HepG2 (cell line): ENCODE data around the gene ADGRG1. TPM values are rescaled to one million over a fixed set of nuclear protein-coding genes. Genes with fewer than 3 reads are reported as not detected.

Experiments
- CBX1 ChIP-seq: IDR thresholded peaks from one replicate; pipeline ENCODE4 v1.6.1; 2016; ENCODE audit warnings: antibody characterized with exemption, low read depth
- CCDC6 ChIP-seq: sonication (generic); formaldehyde crosslinking; IDR thresholded peaks from 2 replicates; pipeline ENCODE4 v1.8.1; 2022; ENCODE audit warnings: mild to moderate bottlenecking, missing genetic modification reagents, moderate library complexity
- CHD2 ChIP-seq: IDR thresholded peaks from 2 replicates; pipeline ENCODE4 v1.6.1; 2011; ENCODE audit warnings: low read depth, low read length, improper control_type of control experiment
- DNMT3B ChIP-seq: conservative IDR thresholded peaks from 2 replicates; pipeline ENCODE4 v1.6.1; 2016; ENCODE audit warnings: missing biosample characterization, control low read depth
- HES4 ChIP-seq: sonication (generic); formaldehyde crosslinking; IDR thresholded peaks from 2 replicates; pipeline ENCODE4 v1.9.0; 2021; ENCODE audit warnings: mild to moderate bottlenecking, missing genetic modification reagents, borderline replicate concordance
- KAT7 ChIP-seq: IDR thresholded peaks from 2 replicates; pipeline ENCODE4 v1.6.1; 2018; ENCODE audit warnings: borderline replicate concordance, missing compliant biosample characterization
- NFRKB ChIP-seq: fragments of 450-650 bp; IDR thresholded peaks from 2 replicates; pipeline ENCODE4 v1.6.1; 2017
- POLR2G ChIP-seq: fragments of 200-400 bp; formaldehyde crosslinking; IDR thresholded peaks from 2 replicates; pipeline ENCODE4 v1.6.1; 2018; ENCODE audit warnings: mild to moderate bottlenecking, low read depth, low read length, moderate library complexity
- RELA ChIP-seq: sonication (generic); formaldehyde crosslinking; IDR thresholded peaks from 2 replicates; pipeline ENCODE4 v1.4.0; 2020; ENCODE audit warnings: missing genetic modification reagents
- SKI ChIP-seq: fragments of 450-650 bp; IDR thresholded peaks from one replicate; pipeline ENCODE4 v1.6.1; 2018; ENCODE audit warnings: mild to moderate bottlenecking; ENCODE audit not compliant: partially characterized antibody
- SMARCC2 ChIP-seq: fragments of 450-650 bp; IDR thresholded peaks from 2 replicates; pipeline ENCODE4 v1.6.1; 2017; ENCODE audit warnings: antibody characterized with exemption, mild to moderate bottlenecking
- YEATS2 ChIP-seq: sonication (generic); formaldehyde crosslinking; IDR thresholded peaks from 2 replicates; pipeline ENCODE4 v1.4.0; 2020; ENCODE audit warnings: missing genetic modification reagents, borderline replicate concordance
- ZFAT ChIP-seq: sonication (generic); formaldehyde crosslinking; conservative IDR thresholded peaks from 2 replicates; pipeline ENCODE4 v1.8.1; 2023; ENCODE audit warnings: missing genetic modification reagents, inconsistent platforms
- ZNF138 ChIP-seq: sonication (generic); formaldehyde crosslinking; IDR thresholded peaks from 2 replicates; pipeline ENCODE4 v1.5.0; 2020; ENCODE audit warnings: mild to moderate bottlenecking, low read depth, missing genetic modification reagents
- ZNF556 ChIP-seq: sonication (generic); formaldehyde crosslinking; IDR thresholded peaks from 2 replicates; pipeline ENCODE4 v1.4.0; 2020; ENCODE audit warnings: mild to moderate bottlenecking, missing genetic modification reagents, borderline replicate concordance
- ZNF607 ChIP-seq: sonication (generic); formaldehyde crosslinking; IDR thresholded peaks from 2 replicates; pipeline ENCODE4 v1.5.1; 2020; ENCODE audit warnings: missing genetic modification reagents, mild to moderate bottlenecking, borderline replicate concordance
- ZSCAN9 ChIP-seq: IDR thresholded peaks from 2 replicates; pipeline ENCODE4 v1.6.1; 2016; ENCODE audit warnings: borderline replicate concordance
- polyA plus RNA-seq, 8 experiments: library from polyadenylated mRNA; depleted of rRNA in 3 of 8; stranded (reverse) in 7 of 8; unstranded in 1 of 8; fragments of >200 nt; fragmentation: Illumina TruSeq in 4 of 8; extraction: Trizol in 4 of 8; gene quantifications; 2 replicates each; pipeline versions ENCODE4 v1.2.1 to v1.2.3, GENCODE V29; 2011 to 2016; ENCODE audit warnings: low read depth in 4 of 8, missing spikeins in 1 of 8, mixed read lengths in 1 of 8; ENCODE audit not compliant: insufficient read depth in 1 of 8
- total RNA-seq, 5 experiments: library from RNA; depleted of rRNA; stranded (reverse); fragments of >200 nt; fragmentation: Illumina TruSeq; extraction: Trizol; gene quantifications; 2 replicates each; pipeline ENCODE4 v1.2.3, GENCODE V29; 2016; ENCODE audit warnings: low read depth in 1 of 5
- TF ChIP-seq, protein P1 (sequence below): sonication (generic); formaldehyde crosslinking; IDR thresholded peaks from 2 replicates; pipeline ENCODE4 v1.9.0; 2022; ENCODE audit warnings: missing genetic modification reagents, mild to moderate bottlenecking, borderline replicate concordance
- TF ChIP-seq, protein P2 (sequence below): sonication (generic); formaldehyde crosslinking; IDR thresholded peaks from 2 replicates; pipeline ENCODE4 v1.5.1; 2020; ENCODE audit warnings: missing genetic modification reagents, mild to moderate bottlenecking, borderline replicate concordance
- TF ChIP-seq, protein P3 (sequence below), 2 experiments: sonication (generic) in 1 of 2; formaldehyde crosslinking in 1 of 2; IDR thresholded peaks; 2 replicates each; pipeline versions ENCODE4 v1.4.0 to v1.6.1; 2018 to 2020; ENCODE audit warnings: missing genetic modification reagents in 2 of 2, borderline replicate concordance in 1 of 2, low read depth in 1 of 2, mild to moderate bottlenecking in 1 of 2, missing biosample characterization in 1 of 2
- TF ChIP-seq, protein P4 (sequence below): sonication (generic); formaldehyde crosslinking; IDR thresholded peaks from 2 replicates; pipeline ENCODE4 v1.8.0; 2022; ENCODE audit warnings: mild to moderate bottlenecking, missing genetic modification reagents

The ADGRG1 gene
- total and polyA plus RNA-seq, 2 of the 13 experiments (the other 11 are each of a cell fraction or from before 2014, with no cell fraction given), result 2.7 to 5.9 TPM

DNA sequence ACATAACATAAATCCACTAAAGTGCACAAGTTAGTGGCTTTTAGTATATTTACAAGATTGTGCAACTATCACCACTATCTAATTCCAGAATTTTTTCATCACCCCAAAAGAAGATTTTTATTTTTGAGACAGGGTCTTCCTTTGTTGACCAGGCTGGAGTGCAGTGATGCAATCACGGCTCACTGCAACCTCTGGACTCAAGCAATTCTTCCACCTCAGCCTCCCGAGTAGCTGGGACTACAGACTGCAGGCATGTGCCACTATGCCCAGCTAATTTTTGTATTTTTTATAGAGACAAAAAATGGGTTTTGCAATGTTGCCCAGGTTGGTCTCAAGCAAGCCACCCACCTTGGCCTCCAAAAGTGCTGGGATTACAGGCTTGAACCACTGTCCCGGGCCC, 81.2 kb downstream of the ADGRG1 start (continued):
- no peak for TF ChIP-seq CHD2
- TF ChIP-seq CCDC6, result no peak
- no peak for TF ChIP-seq CBX1
- no peak for TF ChIP-seq ZFAT (CRISPR knock-in tag)
- no peak for TF ChIP-seq DNMT3B (CRISPR knock-in tag)
- TF ChIP-seq, protein P1, sequence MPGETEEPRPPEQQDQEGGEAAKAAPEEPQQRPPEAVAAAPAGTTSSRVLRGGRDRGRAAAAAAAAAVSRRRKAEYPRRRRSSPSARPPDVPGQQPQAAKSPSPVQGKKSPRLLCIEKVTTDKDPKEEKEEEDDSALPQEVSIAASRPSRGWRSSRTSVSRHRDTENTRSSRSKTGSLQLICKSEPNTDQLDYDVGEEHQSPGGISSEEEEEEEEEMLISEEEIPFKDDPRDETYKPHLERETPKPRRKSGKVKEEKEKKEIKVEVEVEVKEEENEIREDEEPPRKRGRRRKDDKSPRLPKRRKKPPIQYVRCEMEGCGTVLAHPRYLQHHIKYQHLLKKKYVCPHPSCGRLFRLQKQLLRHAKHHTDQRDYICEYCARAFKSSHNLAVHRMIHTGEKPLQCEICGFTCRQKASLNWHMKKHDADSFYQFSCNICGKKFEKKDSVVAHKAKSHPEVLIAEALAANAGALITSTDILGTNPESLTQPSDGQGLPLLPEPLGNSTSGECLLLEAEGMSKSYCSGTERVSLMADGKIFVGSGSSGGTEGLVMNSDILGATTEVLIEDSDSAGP, result no peak
- no peak for TF ChIP-seq ZNF607 (CRISPR knock-in tag)
- peak; percentile 48; the same call in 1 of the 2 replicates for TF ChIP-seq POLR2G
- no peak for TF ChIP-seq ZNF138 (CRISPR knock-in tag)
- 0 out of 2 replicates have a peak, but pooled peaks have one; percentile 36 for TF ChIP-seq SMARCC2
- no peak for TF ChIP-seq NFRKB
- TF ChIP-seq, protein P2, sequence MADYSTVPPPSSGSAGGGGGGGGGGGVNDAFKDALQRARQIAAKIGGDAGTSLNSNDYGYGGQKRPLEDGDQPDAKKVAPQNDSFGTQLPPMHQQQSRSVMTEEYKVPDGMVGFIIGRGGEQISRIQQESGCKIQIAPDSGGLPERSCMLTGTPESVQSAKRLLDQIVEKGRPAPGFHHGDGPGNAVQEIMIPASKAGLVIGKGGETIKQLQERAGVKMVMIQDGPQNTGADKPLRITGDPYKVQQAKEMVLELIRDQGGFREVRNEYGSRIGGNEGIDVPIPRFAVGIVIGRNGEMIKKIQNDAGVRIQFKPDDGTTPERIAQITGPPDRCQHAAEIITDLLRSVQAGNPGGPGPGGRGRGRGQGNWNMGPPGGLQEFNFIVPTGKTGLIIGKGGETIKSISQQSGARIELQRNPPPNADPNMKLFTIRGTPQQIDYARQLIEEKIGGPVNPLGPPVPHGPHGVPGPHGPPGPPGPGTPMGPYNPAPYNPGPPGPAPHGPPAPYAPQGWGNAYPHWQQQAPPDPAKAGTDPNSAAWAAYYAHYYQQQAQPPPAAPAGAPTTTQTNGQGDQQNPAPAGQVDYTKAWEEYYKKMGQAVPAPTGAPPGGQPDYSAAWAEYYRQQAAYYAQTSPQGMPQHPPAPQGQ (CRISPR knock-in tag), result no peak
- TF ChIP-seq, protein P3, sequence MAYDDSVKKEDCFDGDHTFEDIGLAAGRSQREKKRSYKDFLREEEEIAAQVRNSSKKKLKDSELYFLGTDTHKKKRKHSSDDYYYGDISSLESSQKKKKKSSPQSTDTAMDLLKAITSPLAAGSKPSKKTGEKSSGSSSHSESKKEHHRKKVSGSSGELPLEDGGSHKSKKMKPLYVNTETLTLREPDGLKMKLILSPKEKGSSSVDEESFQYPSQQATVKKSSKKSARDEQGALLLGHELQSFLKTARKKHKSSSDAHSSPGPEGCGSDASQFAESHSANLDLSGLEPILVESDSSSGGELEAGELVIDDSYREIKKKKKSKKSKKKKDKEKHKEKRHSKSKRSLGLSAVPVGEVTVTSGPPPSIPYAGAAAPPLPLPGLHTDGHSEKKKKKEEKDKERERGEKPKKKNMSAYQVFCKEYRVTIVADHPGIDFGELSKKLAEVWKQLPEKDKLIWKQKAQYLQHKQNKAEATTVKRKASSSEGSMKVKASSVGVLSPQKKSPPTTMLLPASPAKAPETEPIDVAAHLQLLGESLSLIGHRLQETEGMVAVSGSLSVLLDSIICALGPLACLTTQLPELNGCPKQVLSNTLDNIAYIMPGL (CRISPR knock-in tag; IDR thresholded peaks at IDR 0.05; ENCODE audit: borderline replicate concordance in 1 of 2, low read depth in 1 of 2), result 0 out of 4 replicates have a peak, but pooled peaks of 1 of the 2 experiments have one; percentile 20
- TF ChIP-seq KAT7 (CRISPR knock-in tag), result peak; percentile 80; the same call in 1 of the 2 replicates
- 0 out of 2 replicates have a peak, but pooled peaks have one; percentile 47 for TF ChIP-seq ZNF556 (CRISPR knock-in tag)
- TF ChIP-seq, protein P4, sequence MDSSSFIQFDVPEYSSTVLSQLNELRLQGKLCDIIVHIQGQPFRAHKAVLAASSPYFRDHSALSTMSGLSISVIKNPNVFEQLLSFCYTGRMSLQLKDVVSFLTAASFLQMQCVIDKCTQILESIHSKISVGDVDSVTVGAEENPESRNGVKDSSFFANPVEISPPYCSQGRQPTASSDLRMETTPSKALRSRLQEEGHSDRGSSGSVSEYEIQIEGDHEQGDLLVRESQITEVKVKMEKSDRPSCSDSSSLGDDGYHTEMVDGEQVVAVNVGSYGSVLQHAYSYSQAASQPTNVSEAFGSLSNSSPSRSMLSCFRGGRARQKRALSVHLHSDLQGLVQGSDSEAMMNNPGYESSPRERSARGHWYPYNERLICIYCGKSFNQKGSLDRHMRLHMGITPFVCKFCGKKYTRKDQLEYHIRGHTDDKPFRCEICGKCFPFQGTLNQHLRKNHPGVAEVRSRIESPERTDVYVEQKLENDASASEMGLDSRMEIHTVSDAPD, result no peak
- no peak for TF ChIP-seq YEATS2
- no peak for TF ChIP-seq RELA (CRISPR knock-in tag)
- TF ChIP-seq SKI, result no peak
- no peak for TF ChIP-seq ZSCAN9 (CRISPR knock-in tag)
- no peak for TF ChIP-seq HES4 (CRISPR knock-in tag)
